LNCaP clone FGC (cell line): Measurements from ENCODE around the gene PANK1.

Experiments used
- DNase-seq: peaks from one replicate; pipeline ENCODE4 v3.0.0-alpha.2; 2011; ENCODE audit warnings: low read depth
- H3K4me3 ChIP-seq: 2 replicates; pipeline ENCODE4 v1.5.1; 2011; ENCODE audit warnings: mild to moderate bottlenecking, low read depth, low read length, control low read depth
- TF ChIP-seq, protein P1 (sequence below): IDR thresholded peaks from 2 replicates; pipeline ENCODE4 v1.5.1; 2012; ENCODE audit warnings: mild to moderate bottlenecking; ENCODE audit not compliant: control insufficient read depth, insufficient read depth; ENCODE audit errors: extremely low read depth

Gene PANK1

GRCh38 chr10:89566095-89566950, 78.7 kb downstream of the PANK1 start:
- TF ChIP-seq, protein P1, sequence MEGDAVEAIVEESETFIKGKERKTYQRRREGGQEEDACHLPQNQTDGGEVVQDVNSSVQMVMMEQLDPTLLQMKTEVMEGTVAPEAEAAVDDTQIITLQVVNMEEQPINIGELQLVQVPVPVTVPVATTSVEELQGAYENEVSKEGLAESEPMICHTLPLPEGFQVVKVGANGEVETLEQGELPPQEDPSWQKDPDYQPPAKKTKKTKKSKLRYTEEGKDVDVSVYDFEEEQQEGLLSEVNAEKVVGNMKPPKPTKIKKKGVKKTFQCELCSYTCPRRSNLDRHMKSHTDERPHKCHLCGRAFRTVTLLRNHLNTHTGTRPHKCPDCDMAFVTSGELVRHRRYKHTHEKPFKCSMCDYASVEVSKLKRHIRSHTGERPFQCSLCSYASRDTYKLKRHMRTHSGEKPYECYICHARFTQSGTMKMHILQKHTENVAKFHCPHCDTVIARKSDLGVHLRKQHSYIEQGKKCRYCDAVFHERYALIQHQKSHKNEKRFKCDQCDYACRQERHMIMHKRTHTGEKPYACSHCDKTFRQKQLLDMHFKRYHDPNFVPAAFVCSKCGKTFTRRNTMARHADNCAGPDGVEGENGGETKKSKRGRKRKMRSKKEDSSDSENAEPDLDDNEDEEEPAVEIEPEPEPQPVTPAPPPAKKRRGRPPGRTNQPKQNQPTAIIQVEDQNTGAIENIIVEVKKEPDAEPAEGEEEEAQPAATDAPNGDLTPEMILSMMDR = no peak
- DNase-seq = no peak
- H3K4me3 ChIP-seq = no peak overlapping the region

GRCh38 chr10:89565180-89565579, 79.9 kb downstream of the PANK1 start:
- DNase-seq = no peak
- TF ChIP-seq, protein P1 = no peak
- no peak overlapping the region for H3K4me3 ChIP-seq

DNA sequence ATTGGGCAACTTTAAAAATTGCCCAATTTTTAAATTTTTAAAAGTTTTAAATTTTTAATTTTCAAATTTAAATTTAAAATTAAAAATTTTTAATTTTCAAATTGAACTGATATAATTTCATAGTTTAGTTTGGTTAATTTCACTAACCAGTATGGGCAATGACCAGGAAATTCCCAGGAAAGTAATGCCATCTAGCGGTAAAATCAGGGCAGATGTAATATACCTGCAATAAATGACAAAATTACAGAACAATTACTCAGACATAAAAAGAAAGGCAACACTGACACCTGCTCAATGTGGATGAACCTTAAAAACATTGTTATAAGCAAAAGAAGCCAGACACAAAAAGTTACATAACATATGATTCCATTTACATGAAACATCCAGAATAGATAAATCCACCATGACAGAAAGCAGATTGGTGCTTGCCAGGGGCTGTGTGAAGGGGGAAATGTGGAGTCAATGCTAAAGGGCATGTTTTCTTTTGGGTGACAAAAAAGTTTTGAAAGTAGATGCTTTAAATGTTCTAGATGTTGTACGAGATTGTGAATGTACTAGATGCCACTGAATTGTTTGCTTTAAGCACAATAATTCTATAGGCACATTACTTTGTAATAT, 81.1 kb downstream of the PANK1 start:
- TF ChIP-seq, protein P1 = peak; percentile 77
- DNase-seq = peak; percentile 19
- no peak overlapping the region for H3K4me3 ChIP-seq

DNA sequence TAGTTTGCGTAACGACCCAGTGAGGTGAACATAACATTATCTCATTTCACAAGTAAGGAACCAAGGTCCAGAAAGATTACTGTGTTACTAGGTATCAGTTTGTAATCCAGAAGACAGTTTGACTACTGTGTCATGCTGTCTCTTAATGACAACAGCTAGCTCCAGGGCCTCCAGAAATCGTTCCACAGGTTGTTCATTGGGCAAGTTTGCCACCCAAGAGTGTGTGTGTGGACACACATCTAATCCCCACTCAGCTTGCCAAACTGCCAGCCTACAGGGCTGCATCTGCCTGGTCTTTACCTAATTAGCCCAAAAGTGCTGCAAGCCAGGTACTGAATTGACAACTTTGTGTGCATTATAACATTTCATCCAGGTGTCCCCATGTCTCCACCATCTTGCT, 81.7 kb downstream of the PANK1 start:
- TF ChIP-seq, protein P1 = no peak
- no peak overlapping the region for H3K4me3 ChIP-seq
- no peak for DNase-seq

DNA sequence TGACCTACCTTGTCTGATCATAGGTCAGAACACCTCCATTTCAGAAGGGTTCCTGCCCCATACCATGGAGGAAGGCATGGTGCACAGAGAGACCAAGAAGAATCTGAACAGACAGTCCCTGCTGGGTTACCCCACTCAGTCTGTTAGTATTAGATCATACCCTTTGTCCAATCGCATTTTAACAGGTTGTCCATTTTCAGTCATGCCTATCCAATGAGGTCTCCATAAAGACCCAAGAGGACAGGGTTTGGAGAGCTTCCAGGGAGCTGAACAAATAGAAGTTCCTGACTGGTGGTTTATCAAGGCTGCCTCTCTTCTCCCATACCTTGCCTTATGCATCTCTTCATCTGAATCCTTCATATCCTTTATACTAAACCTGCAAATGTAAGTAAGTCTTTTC, 88.4 kb downstream of the PANK1 start:
- H3K4me3 ChIP-seq = no peak overlapping the region
- no peak for DNase-seq
- TF ChIP-seq, protein P1 = no peak

DNA sequence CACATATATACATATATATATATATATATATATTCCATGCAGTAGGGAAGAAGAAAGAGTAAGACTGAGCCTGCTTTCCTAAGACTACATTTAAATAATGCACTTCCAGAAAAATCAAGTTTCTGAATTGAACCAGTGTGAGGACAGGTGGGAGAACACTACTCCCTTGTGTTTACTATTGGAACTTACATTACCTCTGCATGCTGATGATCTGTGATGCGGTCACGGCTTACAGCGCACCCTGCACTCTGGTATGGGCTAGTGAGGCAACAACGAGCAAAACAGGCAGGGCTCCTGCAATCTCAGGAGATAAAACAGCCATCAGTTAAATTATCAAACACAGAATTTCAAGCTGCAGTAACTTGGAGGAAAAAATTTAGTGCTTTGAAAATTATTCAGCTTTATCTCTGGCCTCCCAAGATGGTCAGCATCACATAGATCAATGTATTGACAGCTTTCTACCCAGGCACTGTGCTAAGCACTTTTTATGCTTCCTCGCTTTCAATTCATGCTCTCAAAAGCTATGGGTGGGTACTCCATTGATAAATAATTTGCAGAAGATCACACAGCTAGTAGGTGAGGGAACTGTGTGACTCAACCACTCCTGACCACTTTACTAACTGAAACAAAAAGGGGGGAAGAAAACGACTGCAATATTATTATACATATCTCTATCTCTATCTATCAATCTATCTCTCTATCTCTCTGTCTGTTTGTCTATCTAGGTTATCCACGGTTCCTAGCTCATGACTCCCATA, 89.2 kb downstream of the PANK1 start:
- H3K4me3 ChIP-seq = no peak overlapping the region
- DNase-seq = no peak
- TF ChIP-seq, protein P1 = no peak
